SK-N-SH (cell line): ENCODE results near the gene ZBTB16.

Source experiments
- CTCF ChIP-seq: fragments of 200-600 bp; sonication (generic); IDR thresholded peaks from 2 replicates; pipeline ENCODE4 v1.6.1; 2017; ENCODE audit warnings: antibody characterized with exemption, mild to moderate bottlenecking, moderate library complexity
- USF2 ChIP-seq: fragments of 150-350 bp; IDR thresholded peaks from 2 replicates; pipeline ENCODE4 v1.6.1; 2017; ENCODE audit warnings: antibody characterized with exemption, low read length, low read depth, borderline replicate concordance

GRCh38 chr11:114084414-114084813 lies 24.9 kb downstream of the ZBTB16 start:
- TF ChIP-seq USF2 (no peak), CTCF (no peak)
